ENCODE results near the gene PPARG. TPM values are rescaled to one million over a fixed set of nuclear protein-coding genes. Genes with fewer than 3 reads are reported as not detected.

PPARG gene
- total RNA-seq, 1 donor from 2014 or later: 3.2 TPM

DNA sequence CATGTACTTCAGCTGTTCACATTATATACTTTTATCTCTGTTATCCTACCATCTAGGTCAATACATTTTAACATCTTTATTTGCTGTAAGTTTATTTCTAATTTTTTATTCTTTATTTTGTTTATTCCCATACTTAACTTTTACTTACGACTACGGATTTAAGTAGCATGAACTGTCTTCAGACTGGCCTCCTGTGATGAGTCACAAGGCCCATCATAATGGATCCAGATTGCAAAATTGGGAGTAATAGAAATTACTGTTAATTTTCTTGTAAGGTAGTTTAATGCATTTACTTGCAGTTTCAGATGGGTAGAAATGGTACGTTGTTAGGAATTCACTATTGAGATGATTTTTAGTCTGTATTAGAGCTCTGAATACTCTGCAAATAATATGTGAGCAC lies 45.9 kb downstream of the PPARG start:
- Mint-ChIP-seq H3K9me3 (ENCODE audit: unreplicated experiment) (no peaks in the 10 kb centered on the region), H3K4me1 (ENCODE audit: unreplicated experiment) (peaks cover 2% of the 10 kb centered on the region), H3K27me3 (ENCODE audit: unreplicated experiment) (peaks cover 1% of the 10 kb centered on the region), H3K36me3 (ENCODE audit: low read depth, unreplicated experiment) (no peaks in the 10 kb centered on the region), H3K27ac (ENCODE audit: unreplicated experiment) (no peak overlapping the region), H3K4me3 (ENCODE audit: unreplicated experiment) (no peak overlapping the region)
- TF ChIP-seq, protein P1, sequence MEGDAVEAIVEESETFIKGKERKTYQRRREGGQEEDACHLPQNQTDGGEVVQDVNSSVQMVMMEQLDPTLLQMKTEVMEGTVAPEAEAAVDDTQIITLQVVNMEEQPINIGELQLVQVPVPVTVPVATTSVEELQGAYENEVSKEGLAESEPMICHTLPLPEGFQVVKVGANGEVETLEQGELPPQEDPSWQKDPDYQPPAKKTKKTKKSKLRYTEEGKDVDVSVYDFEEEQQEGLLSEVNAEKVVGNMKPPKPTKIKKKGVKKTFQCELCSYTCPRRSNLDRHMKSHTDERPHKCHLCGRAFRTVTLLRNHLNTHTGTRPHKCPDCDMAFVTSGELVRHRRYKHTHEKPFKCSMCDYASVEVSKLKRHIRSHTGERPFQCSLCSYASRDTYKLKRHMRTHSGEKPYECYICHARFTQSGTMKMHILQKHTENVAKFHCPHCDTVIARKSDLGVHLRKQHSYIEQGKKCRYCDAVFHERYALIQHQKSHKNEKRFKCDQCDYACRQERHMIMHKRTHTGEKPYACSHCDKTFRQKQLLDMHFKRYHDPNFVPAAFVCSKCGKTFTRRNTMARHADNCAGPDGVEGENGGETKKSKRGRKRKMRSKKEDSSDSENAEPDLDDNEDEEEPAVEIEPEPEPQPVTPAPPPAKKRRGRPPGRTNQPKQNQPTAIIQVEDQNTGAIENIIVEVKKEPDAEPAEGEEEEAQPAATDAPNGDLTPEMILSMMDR (IDR thresholded peaks at IDR 0.05; ENCODE audit: unreplicated experiment): no peak
- no peak for DNase-seq (ENCODE audit: low spot score)

- H3K27ac Mint-ChIP-seq (ENCODE audit: unreplicated experiment): no peak overlapping the region
- TF ChIP-seq, protein P1 (IDR thresholded peaks at IDR 0.05; ENCODE audit: unreplicated experiment): no peak
- no peaks in the 10 kb centered on the region for H3K9me3 Mint-ChIP-seq (ENCODE audit: unreplicated experiment)
- no peak for DNase-seq (ENCODE audit: low spot score)
- H3K36me3 Mint-ChIP-seq (ENCODE audit: low read depth, unreplicated experiment): no peaks in the 10 kb centered on the region
- no peak overlapping the region for H3K4me3 Mint-ChIP-seq (ENCODE audit: unreplicated experiment)
- H3K4me1 Mint-ChIP-seq (ENCODE audit: unreplicated experiment): peaks cover 8% of the 10 kb centered on the region
- peaks cover 1% of the 10 kb centered on the region for H3K27me3 Mint-ChIP-seq (ENCODE audit: unreplicated experiment)
Observed at GRCh38 chr3:12335421-12335820, 46.6 kb downstream of the PPARG start.

GRCh38 chr3:12336099-12336498 lies 47.2 kb downstream of the PPARG start:
- no peak overlapping the region for H3K27ac Mint-ChIP-seq (ENCODE audit: unreplicated experiment)
- H3K36me3 Mint-ChIP-seq (ENCODE audit: low read depth, unreplicated experiment): no peaks in the 10 kb centered on the region
- TF ChIP-seq, protein P1 (IDR thresholded peaks at IDR 0.05; ENCODE audit: unreplicated experiment): no peak
- DNase-seq (ENCODE audit: low spot score): no peak
- H3K27me3 Mint-ChIP-seq (ENCODE audit: unreplicated experiment): peaks cover 1% of the 10 kb centered on the region
- peaks cover 8% of the 10 kb centered on the region for H3K4me1 Mint-ChIP-seq (ENCODE audit: unreplicated experiment)
- H3K4me3 Mint-ChIP-seq (ENCODE audit: unreplicated experiment): no peak overlapping the region
- H3K9me3 Mint-ChIP-seq (ENCODE audit: unreplicated experiment): no peaks in the 10 kb centered on the region

DNA sequence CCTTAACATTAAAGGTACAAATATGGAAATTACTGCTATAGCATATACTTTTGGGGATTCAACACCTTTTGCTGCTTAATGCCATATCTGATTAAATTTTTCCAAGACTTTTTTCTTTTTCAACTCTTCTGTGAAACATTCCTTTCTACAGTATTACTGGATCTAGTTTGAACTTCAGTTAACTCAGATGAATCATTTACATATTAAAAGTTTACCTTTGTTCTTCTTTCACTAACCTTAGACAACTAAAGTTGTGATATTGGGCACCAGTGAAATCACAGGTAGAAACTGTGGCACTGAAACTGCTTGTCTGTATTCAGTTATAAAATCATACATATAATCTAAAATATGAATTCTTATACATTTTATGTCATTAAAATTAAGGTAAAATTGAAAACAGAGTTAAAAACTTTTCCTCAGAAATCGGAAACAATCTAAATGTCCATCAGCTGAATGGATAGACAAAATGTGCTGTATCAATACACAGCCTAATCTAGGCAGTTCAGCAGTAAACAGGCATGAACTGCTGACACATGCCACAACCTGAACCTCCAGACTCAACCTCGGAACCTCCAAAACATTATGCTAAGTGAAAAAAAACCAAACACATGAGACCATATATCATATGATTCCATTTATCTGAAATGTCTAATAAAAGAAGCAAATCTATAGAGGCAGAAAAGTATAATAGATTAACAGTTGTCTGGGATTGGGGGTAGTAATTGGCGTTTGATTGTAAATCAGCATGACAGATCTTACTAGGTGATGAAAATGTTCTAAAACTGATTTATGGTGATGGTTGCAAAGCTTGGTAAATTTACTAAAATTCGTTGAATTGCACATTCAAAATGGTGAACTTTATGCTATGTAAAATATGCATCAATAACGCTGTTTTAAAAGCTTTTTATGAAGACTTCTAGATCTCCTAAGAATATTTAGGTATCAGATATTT lies 50.0 kb downstream of the PPARG start:
- DNase-seq (ENCODE audit: low spot score): no peak
- Mint-ChIP-seq H3K27ac (ENCODE audit: unreplicated experiment) (no peak overlapping the region), H3K36me3 (ENCODE audit: low read depth, unreplicated experiment) (no peaks in the 10 kb centered on the region), H3K9me3 (ENCODE audit: unreplicated experiment) (no peaks in the 10 kb centered on the region), H3K27me3 (ENCODE audit: unreplicated experiment) (no peaks in the 10 kb centered on the region), H3K4me3 (ENCODE audit: unreplicated experiment) (no peak overlapping the region), H3K4me1 (ENCODE audit: unreplicated experiment) (peaks cover 8% of the 10 kb centered on the region)
- TF ChIP-seq, protein P1 (IDR thresholded peaks at IDR 0.05; ENCODE audit: unreplicated experiment): no peak
